ENCODE results near the gene RFTN2.

The RFTN2 gene

GRCh38 chr2:197538412-197538811, 137.0 kb downstream of the RFTN2 start:
- no peak for DNase-seq
